Activated T-cell treated with anti-CD3 and anti-CD28 coated beads, Interleukin-2, amount 50 U/mL, for 72 hours (primary cell): Measurements from ENCODE around the gene CBS. TPM values are rescaled to one million over a fixed set of nuclear protein-coding genes. Genes with fewer than 3 reads are reported as not detected.
"Not testable (repeated sequence)": the region's sequence is repeated elsewhere in the genome, so short reads cannot be mapped to it uniquely, and the experiment has no call there.

Experiments used
- ATAC-seq, 2 donors: fragments of 150-1000 bp; cut with Tn5 transposase; replicated peaks in 1 of 2; 2 replicates each; pipeline ENCODE4 v1.10.0; 2021; ENCODE audit warnings: moderate library complexity in 2 of 2, mild to moderate bottlenecking in 1 of 2
- DNase-seq, 2 donors: peaks; one replicate each; pipeline ENCODE4 v3.0.0; 2021 to 2022; ENCODE audit warnings: mixed read lengths in 1 of 2
- H3K27ac Mint-ChIP-seq: one replicate; pipeline ENCODE4 v1.8.0; 2022; ENCODE audit warnings: mild to moderate bottlenecking, moderate library complexity, mixed read lengths
- H3K27me3 Mint-ChIP-seq: one replicate; pipeline ENCODE4 v1.8.0; 2022; ENCODE audit warnings: low read depth, mixed read lengths
- H3K36me3 Mint-ChIP-seq, 2 donors: one replicate each; pipeline ENCODE4 v1.8.0; 2022; ENCODE audit warnings: mixed read lengths in 2 of 2, mild to moderate bottlenecking in 1 of 2; ENCODE audit not compliant: insufficient read depth in 2 of 2
- H3K4me1 Mint-ChIP-seq: one replicate; pipeline ENCODE4 v1.8.0; 2022; ENCODE audit warnings: low read depth, mixed read lengths
- H3K4me3 Mint-ChIP-seq, 2 donors: one replicate each; pipeline ENCODE4 v1.8.0; 2022; ENCODE audit warnings: mild to moderate bottlenecking in 2 of 2, mixed read lengths in 2 of 2, moderate library complexity in 2 of 2
- H3K9me3 Mint-ChIP-seq, 2 donors: one replicate each; pipeline ENCODE4 v1.8.0; 2022; ENCODE audit warnings: mixed read lengths in 2 of 2
- total RNA-seq, 2 donors: library from RNA; stranded (reverse); gene quantifications; one replicate each; pipeline ENCODE4 v1.2.3, GENCODE V29; 2022

Gene CBS
- total RNA-seq, 2 donors from 2014 or later = 89.1 to 130 TPM

- H3K4me3 Mint-ChIP-seq = no peak overlapping the region
- H3K36me3 Mint-ChIP-seq = peaks cover 1 to 7% of the 10 kb centered on the region in 2 donors
- H3K27ac Mint-ChIP-seq = no peak overlapping the region
- no peaks in the 10 kb centered on the region for H3K4me1 Mint-ChIP-seq
- ATAC-seq (no peak), DNase-seq (no peak)
- no peaks in the 10 kb centered on the region for H3K9me3 Mint-ChIP-seq
- no peaks in the 10 kb centered on the region for H3K27me3 Mint-ChIP-seq
Measured at GRCh38 chr21:43006874-43007208, 68.8 kb downstream of the CBS start.

GRCh38 chr21:43006051-43006873 is 69.4 kb downstream of the CBS start:
- H3K4me1 Mint-ChIP-seq, ATAC-seq, H3K27ac Mint-ChIP-seq, H3K36me3 Mint-ChIP-seq, H3K9me3 Mint-ChIP-seq, DNase-seq, H3K4me3 Mint-ChIP-seq, H3K27me3 Mint-ChIP-seq: not testable (repeated sequence)

- no peak for ATAC-seq
- Mint-ChIP-seq H3K36me3 (peaks cover 1 to 10% of the 10 kb centered on the region in 2 donors), H3K4me1 (no peaks in the 10 kb centered on the region), H3K27ac (no peak overlapping the region), H3K9me3 (no peaks in the 10 kb centered on the region), H3K27me3 (no peaks in the 10 kb centered on the region), H3K4me3 (no peak overlapping the region)
- no peak for DNase-seq
Measured at GRCh38 chr21:43005635-43006034, 70.0 kb downstream of the CBS start.

- no peak for DNase-seq
- ATAC-seq = no peak
- Mint-ChIP-seq H3K9me3 (peaks cover 3% of the 10 kb centered on the region in 2 donors), H3K4me3 (no peak overlapping the region), H3K27me3 (no peaks in the 10 kb centered on the region), H3K36me3 (peaks cover 5 to 13% of the 10 kb centered on the region in 2 donors), H3K27ac (no peak overlapping the region), H3K4me1 (no peaks in the 10 kb centered on the region)
Measured at GRCh38 chr21:43004926-43005325, 70.7 kb downstream of the CBS start.

Other genes starting within 250 kb of the CBS start
- 10 to 100 TPM; 17.1 to 18.9 TPM for gene WDR4, start 196.3 kb downstream of the CBS start, total RNA-seq
- 10 to 100 TPM; 18.2 to 21.7 TPM for gene NDUFV3, start 182.5 kb downstream of the CBS start, total RNA-seq
- under 1 TPM; 0.25 to 0.31 TPM for gene ERVH48-1, start 150.2 kb downstream of the CBS start, total RNA-seq
- gene PKNOX1, start 101.3 kb downstream of the CBS start, total RNA-seq = 10 to 100 TPM; 22.8 to 26.8 TPM
- 10 to 100 TPM; 36.7 to 73.4 TPM for gene U2AF1, start 31.7 kb upstream of the CBS start, total RNA-seq
- gene CRYAA, start 93.2 kb upstream of the CBS start, total RNA-seq = not detected